Heart left ventricle (tissue), 16 donors: ENCODE measurements around the gene CAMKMT. TPM values are rescaled to one million over a fixed set of nuclear protein-coding genes. Genes with fewer than 3 reads are reported as not detected.
"Not testable (repeated sequence)": the region's sequence is repeated elsewhere in the genome, so short reads cannot be mapped to it uniquely, and the experiment has no call there.

Experiments used
- ATAC-seq, 4 donors: fragments of 200-7000 bp; cut with Tn5 transposase; one replicate each; pipeline ENCODE4 v1.9.1; 2020 to 2022; ENCODE audit warnings: moderate library complexity in 4 of 4, mild to moderate bottlenecking in 3 of 4, moderate number of reproducible peaks in 1 of 4
- DNase-seq, 5 donors: peaks; one replicate each; pipeline ENCODE4 v3.0.0-alpha.2; 2020
- H3K27ac ChIP-seq, 12 donors: fragments of 200-600 bp; sonication (generic) in 4 of 12; one replicate each; pipeline versions ENCODE4 v1.5.0 to v1.8.0; 2016 to 2022; ENCODE audit warnings: mild to moderate bottlenecking in 2 of 12
- H3K27me3 ChIP-seq, 9 donors: fragments of 200-600 bp; sonication (generic) in 2 of 9; one replicate each; pipeline versions ENCODE4 v1.5.1 to v1.8.0; 2016 to 2022; ENCODE audit warnings: mild to moderate bottlenecking in 3 of 9
- H3K36me3 ChIP-seq, 9 donors: fragments of 200-600 bp; sonication (generic) in 2 of 9; one replicate each; pipeline versions ENCODE4 v1.5.0 to v1.8.0; 2018 to 2022; ENCODE audit warnings: mild to moderate bottlenecking in 2 of 9
- H3K4me1 ChIP-seq, 12 donors: fragments of 200-600 bp; sonication (generic) in 4 of 12; one replicate each; pipeline versions ENCODE4 v1.5.0 to v1.8.0; 2016 to 2022; ENCODE audit warnings: mild to moderate bottlenecking in 3 of 12
- H3K4me3 ChIP-seq, 12 donors: fragments of 200-600 bp; sonication (generic) in 4 of 12; one replicate each; pipeline versions ENCODE4 v1.5.0 to v1.8.0; 2017 to 2022; ENCODE audit warnings: mild to moderate bottlenecking in 9 of 12, moderate library complexity in 4 of 12
- H3K9me3 ChIP-seq, 12 donors: fragments of 200-600 bp; sonication (generic) in 4 of 12; one replicate each; pipeline versions ENCODE4 v1.5.0 to v1.8.0; 2016 to 2022; ENCODE audit warnings: mild to moderate bottlenecking in 1 of 12
- POLR2A ChIP-seq, 2 donors: fragments of 450-650 bp; IDR thresholded peaks; one replicate each; pipeline ENCODE4 v1.6.1; 2017; ENCODE audit warnings: antibody characterized with exemption in 2 of 2, mild to moderate bottlenecking in 2 of 2, moderate library complexity in 2 of 2
- WGBS, 4 donors: extraction: QIAGEN DNeasy Blood & Tissue Kit in 2 of 4; methylation state at CpG; one replicate each; pipeline versions ENCODE4 v1.1.5 to v1.1.7; 2013 to 2018; 5-methylcytosine and 5-hydroxymethylcytosine counted together
- intact Hi-C, 10 donors: fragments of 100-400 bp; cut with DNase I; formaldehyde crosslinking; loops; one replicate each; pipeline versions ENCODE4 v1.11.1 to v1.14.2; 2022
- polyA plus RNA-seq, 2 donors: library from polyadenylated mRNA; stranded (reverse); fragments of 200-250 nt; gene quantifications; one replicate each; pipeline ENCODE4 v1.2.3, GENCODE V29; 2013
- total RNA-seq, 9 donors: library from RNA; depleted of rRNA in 2 of 9; stranded (reverse); fragments of >200 nt in 2 of 9; fragmentation: NEBNext Ultra II Directional in 3 of 9; extraction: Animal tissue kit (Norgen Biotek cat#: 25700) in 3 of 9; gene quantifications; one replicate each; pipeline versions ENCODE4 v1.1.0 to v1.2.4, GENCODE V29; 2016 to 2023
- TF ChIP-seq, protein P1 (sequence below), 12 donors: fragments of 200-600 bp; sonication (generic) in 4 of 12; IDR thresholded peaks; one replicate each; pipeline versions ENCODE4 v1.5.0 to v1.8.0; 2018 to 2022; ENCODE audit warnings: antibody characterized with exemption in 12 of 12, mild to moderate bottlenecking in 5 of 12
- donor health status: ischemic (EF 13 %, LVEDD 7.1; RV severe dilation, severe dysfunction).
- donor health status: healthy with polysubstance abuse.
- donor health status: DM: no; HTN: yes; CAD: no.
- donor health status: DM: no; HTN: no; CAD: no.
- donor health status: ischemic (EF 25% LVEDD 6.9; RV normal size, moderate dysfunction).
- donor health status: ischemic (EF 25% LVEDD 5.7; RV mildly dilated, moderate dysfunction).
- donor health status: healthy.
- donor health status: DM: yes; HTN: yes; CAD: no.
- donor health status: ischemic (EF 35%, LVEDD 5.7; RV mildly dilated, moderate dysfunction).
- donor health status: nonischemic (EF 11% LVEDD 7.7; RV severe dilation, severe dysfunction).
- donor health status: DM: yes; HTN: yes; CAD: no.
- donor health status: PGD.
- donor health status: ischemic (EF 29% LVEDD 5.4; RV normal size, mild dysfunction).
- donor health status: nonischemic (EF 23%, LVEDD 6.1; RV moderate dilation, normal function).

The CAMKMT gene
- total and polyA plus RNA-seq, 11 donors: 2.5 to 10.1 (median 4.4) TPM

DNA sequence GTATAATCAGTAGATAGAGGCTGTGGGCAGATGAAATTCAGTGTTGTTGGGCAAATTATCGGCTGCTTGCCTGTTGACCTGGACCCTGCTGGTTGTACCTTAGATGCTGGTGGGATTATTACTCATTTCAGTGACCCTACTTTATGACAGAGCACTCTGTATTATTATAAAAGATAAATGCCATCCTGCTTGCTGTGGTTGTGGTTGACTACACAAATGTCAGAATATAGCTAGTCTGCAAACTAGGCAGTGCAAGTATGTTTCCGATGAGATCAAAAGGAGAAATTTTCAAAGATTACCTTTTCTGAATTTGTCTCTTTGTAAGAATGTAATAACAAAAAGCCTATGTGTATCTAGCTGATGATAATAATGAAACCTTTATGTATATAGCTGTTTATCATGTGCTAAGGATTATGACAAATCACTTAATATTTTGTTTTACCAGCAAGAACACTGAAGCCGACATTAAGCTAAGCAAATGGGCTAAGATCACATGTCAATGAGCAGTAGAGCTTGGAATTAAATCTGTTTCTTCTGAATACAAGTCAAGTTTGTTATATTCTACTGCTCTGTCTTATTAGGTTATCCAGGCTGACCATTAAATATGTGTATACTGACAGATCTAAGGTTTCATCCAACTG is 219.2 kb downstream of the CAMKMT start:
- DNase-seq: no peak
- TF ChIP-seq, protein P1, sequence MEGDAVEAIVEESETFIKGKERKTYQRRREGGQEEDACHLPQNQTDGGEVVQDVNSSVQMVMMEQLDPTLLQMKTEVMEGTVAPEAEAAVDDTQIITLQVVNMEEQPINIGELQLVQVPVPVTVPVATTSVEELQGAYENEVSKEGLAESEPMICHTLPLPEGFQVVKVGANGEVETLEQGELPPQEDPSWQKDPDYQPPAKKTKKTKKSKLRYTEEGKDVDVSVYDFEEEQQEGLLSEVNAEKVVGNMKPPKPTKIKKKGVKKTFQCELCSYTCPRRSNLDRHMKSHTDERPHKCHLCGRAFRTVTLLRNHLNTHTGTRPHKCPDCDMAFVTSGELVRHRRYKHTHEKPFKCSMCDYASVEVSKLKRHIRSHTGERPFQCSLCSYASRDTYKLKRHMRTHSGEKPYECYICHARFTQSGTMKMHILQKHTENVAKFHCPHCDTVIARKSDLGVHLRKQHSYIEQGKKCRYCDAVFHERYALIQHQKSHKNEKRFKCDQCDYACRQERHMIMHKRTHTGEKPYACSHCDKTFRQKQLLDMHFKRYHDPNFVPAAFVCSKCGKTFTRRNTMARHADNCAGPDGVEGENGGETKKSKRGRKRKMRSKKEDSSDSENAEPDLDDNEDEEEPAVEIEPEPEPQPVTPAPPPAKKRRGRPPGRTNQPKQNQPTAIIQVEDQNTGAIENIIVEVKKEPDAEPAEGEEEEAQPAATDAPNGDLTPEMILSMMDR (IDR thresholded peaks at IDR 0.05): no peak
- no peak for TF ChIP-seq POLR2A (IDR thresholded peaks at IDR 0.05)
- no peaks in the 10 kb centered on the region for H3K36me3 ChIP-seq
- intact Hi-C loops: no loop called here
- peaks cover 0 to 14% (median 0%) of the 10 kb centered on the region in 12 donors for H3K4me1 ChIP-seq
- ATAC-seq: no peak
- no peaks in the 10 kb centered on the region for H3K27me3 ChIP-seq
- H3K27ac ChIP-seq: no peak overlapping the region
- H3K9me3 ChIP-seq: no peaks in the 10 kb centered on the region
- no peak overlapping the region for H3K4me3 ChIP-seq
- WGBS, 4 donors: 64 to 96% (median 87%) methylated on average over 3 of the region's 3 CpGs

DNA sequence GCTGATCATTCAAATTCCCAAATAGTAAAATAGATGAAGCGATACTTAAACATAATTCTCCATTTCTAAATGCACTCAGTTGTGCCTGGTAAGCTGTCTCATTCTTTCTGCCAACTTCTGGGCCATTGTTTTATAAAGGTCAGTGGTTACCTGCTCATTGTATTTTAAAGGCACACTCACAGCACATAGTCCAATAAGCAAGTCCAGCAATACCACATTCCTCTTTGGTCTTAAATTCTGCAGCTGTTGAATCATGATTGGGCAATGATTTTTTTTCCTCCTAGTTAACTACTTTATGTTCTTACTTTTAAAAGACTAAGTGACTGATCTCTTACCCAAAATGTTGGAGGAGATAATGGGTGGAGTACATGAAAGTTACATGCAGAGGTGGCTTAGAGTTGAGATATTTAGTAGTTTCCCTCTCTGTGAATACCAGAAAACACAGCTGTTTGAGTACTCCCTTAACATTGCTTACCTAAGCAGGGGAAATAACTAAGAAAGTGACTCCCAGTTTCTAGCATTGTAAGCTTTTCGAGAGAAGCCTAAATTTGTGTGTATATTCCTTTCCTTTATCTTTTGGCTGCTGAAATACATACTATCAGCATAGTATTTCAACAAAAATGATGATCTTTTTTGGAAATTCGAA is 220.7 kb downstream of the CAMKMT start:
- intact Hi-C loops: no loop called here
- H3K9me3 ChIP-seq: no peaks in the 10 kb centered on the region
- H3K4me1 ChIP-seq: peaks cover 0 to 14% (median 0%) of the 10 kb centered on the region in 12 donors
- 80 to 88% (median 82%) methylated on average over 3 of the region's 3 CpGs for WGBS, 4 donors
- no peak overlapping the region for H3K27ac ChIP-seq
- TF ChIP-seq, protein P1 (IDR thresholded peaks at IDR 0.05): no peak
- TF ChIP-seq POLR2A (IDR thresholded peaks at IDR 0.05): no peak
- no peak for ATAC-seq
- no peak for DNase-seq
- H3K36me3 ChIP-seq: no peaks in the 10 kb centered on the region
- no peak overlapping the region for H3K4me3 ChIP-seq
- H3K27me3 ChIP-seq: no peaks in the 10 kb centered on the region

DNA sequence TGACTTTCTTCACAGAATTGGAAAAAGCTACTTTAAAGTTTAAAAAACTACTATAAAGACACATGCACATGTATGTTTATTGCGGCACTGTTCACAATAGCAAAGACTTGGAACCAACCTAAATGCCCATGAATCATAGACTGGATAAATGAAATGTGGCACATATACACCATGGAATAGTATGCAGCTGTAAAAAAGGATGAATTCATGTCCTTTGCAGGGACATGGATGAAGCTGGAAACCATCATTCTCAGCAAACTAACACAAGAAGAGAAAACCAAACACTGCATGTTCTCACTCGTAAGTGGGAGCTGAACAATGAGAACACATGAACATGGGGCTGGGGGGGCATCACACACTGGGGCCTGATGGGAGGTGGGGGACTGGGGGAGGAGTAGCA is 233.9 kb downstream of the CAMKMT start:
- H3K4me1 ChIP-seq, H3K27ac ChIP-seq, DNase-seq, ATAC-seq, H3K9me3 ChIP-seq, H3K36me3 ChIP-seq, H3K27me3 ChIP-seq, intact Hi-C loops, H3K4me3 ChIP-seq: not testable (repeated sequence)
- WGBS, 4 donors: 96 to 100% (median 99%) methylated on average over 2 of the region's 2 CpGs

DNA sequence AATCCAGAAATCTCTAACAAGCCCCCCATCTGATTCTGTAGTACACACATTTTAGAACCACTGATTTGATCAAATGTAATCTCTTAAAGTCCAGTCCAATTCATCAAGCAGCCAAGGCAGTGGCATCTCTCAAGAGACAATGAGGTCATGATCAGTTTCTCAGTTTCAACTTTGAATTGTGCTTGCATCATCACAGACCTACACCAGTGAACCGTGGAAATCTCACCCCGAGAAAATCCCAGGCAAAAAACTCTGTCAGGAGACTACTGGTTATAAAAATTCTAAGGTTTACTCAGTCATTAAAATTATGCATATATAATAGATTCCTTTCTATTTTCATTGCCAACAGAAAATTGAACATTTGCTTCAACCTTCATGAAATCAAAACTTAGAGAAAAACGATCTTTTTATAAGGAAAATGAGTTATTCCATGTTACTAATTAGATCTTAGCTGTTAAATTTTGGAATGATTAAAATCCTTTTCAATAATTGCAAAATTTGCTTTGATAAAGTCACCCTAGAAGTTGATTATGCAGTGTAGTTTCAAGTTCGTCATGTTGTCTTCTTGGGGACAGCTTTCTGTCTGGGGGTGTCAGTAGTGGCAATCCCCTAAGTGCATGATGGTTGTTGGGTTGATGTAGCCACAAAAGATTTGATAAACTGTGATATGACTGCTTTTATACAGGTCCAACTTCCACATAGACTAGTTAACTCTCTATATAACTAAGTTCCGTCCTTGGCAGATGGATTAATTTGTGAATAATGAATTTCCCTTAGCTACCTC is 235.0 kb downstream of the CAMKMT start:
- H3K27me3 ChIP-seq: no peaks in the 10 kb centered on the region
- H3K4me3 ChIP-seq: no peak overlapping the region
- intact Hi-C loops: no loop called here
- TF ChIP-seq POLR2A (IDR thresholded peaks at IDR 0.05): no peak
- TF ChIP-seq, protein P1 (IDR thresholded peaks at IDR 0.05): no peak
- no peaks in the 10 kb centered on the region for H3K36me3 ChIP-seq
- H3K9me3 ChIP-seq: peaks cover 0 to 9% (median 0%) of the 10 kb centered on the region in 12 donors
- H3K4me1 ChIP-seq: peaks cover 0 to 6% (median 0%) of the 10 kb centered on the region in 12 donors
- WGBS, 4 donors: 72 to 78% (median 76%) methylated on average over 5 of the region's 5 CpGs
- no peak overlapping the region for H3K27ac ChIP-seq
- ATAC-seq: no peak
- DNase-seq: no peak
